HFFc6 (cell line): Measurements from ENCODE around the gene CACNB4. TPM values are rescaled to one million over a fixed set of nuclear protein-coding genes. Genes with fewer than 3 reads are reported as not detected.
A peak's percentile ranks its signal among the peaks of the same experiment; 100 is the strongest.

Experiments
- DNase-seq: peaks from one replicate; pipeline ENCODE4 v3.0.0-alpha.2; 2018
- H3K27ac Mint-ChIP-seq: 2 replicates; pipeline ENCODE4 v1.8.0; 2020; ENCODE audit warnings: mild to moderate bottlenecking, mixed read lengths
- H3K27me3 Mint-ChIP-seq: 2 replicates; pipeline ENCODE4 v1.8.0; 2021; ENCODE audit warnings: mild to moderate bottlenecking, moderate library complexity, mixed read lengths; ENCODE audit not compliant: insufficient read depth
- H3K36me3 Mint-ChIP-seq: 2 replicates; pipeline ENCODE4 v1.8.0; 2021; ENCODE audit warnings: low read depth, mixed read lengths
- H3K4me1 Mint-ChIP-seq: 2 replicates; pipeline ENCODE4 v1.8.0; 2020; ENCODE audit warnings: low read depth, mixed read lengths
- H3K4me3 Mint-ChIP-seq: 2 replicates; pipeline ENCODE4 v1.8.0; 2020; ENCODE audit warnings: mild to moderate bottlenecking, moderate library complexity, mixed read lengths
- H3K9me3 Mint-ChIP-seq: 2 replicates; pipeline ENCODE4 v1.8.0; 2020; ENCODE audit warnings: mild to moderate bottlenecking, mixed read lengths
- CTCF ChIP-seq: fragments of 200-600 bp; sonication (generic); IDR thresholded peaks from 2 replicates; pipeline ENCODE4 v1.5.0; 2021; ENCODE audit warnings: antibody characterized with exemption, mild to moderate bottlenecking
- total RNA-seq, 6 experiments: library from RNA; stranded (reverse); fragmentation: NEBNext Ultra II Directional; extraction: Animal tissue kit (Norgen Biotek cat#: 25700); gene quantifications; 2 replicates in 1 of 6; 3 replicates in 5 of 6; pipeline ENCODE4 v1.2.3, GENCODE V29; 2021

The CACNB4 gene
- total RNA-seq, 6 experiments from 2014 or later, result 0.05 to 0.23 (median 0.21) TPM; not detected in 3

- Mint-ChIP-seq H3K27ac (no peak overlapping the region; the same call in 1 of the 2 replicates), H3K4me1 (peaks cover 17% of the 10 kb centered on the region), H3K9me3 (peaks cover 19% of the 10 kb centered on the region), H3K36me3 (peaks cover 14% of the 10 kb centered on the region; the same call in 1 of the 2 replicates), H3K4me3 (no peak overlapping the region), H3K27me3 (peaks cover 52% of the 10 kb centered on the region)
- DNase-seq, result peak; percentile 86
- peak; percentile 65 for TF ChIP-seq CTCF
Measured at GRCh38 chr2:152054593-152054992, 44.3 kb downstream of the CACNB4 start.

GRCh38 chr2:152051436-152051835 lies 47.4 kb downstream of the CACNB4 start:
- H3K4me1 Mint-ChIP-seq, result peaks cover 17% of the 10 kb centered on the region
- H3K4me3 Mint-ChIP-seq, result no peak overlapping the region
- no peaks in the 10 kb centered on the region for H3K36me3 Mint-ChIP-seq
- no peak overlapping the region for H3K27ac Mint-ChIP-seq
- no peak for TF ChIP-seq CTCF
- DNase-seq, result no peak
- peaks cover 69% of the 10 kb centered on the region for H3K27me3 Mint-ChIP-seq
- H3K9me3 Mint-ChIP-seq, result no peaks in the 10 kb centered on the region

DNA sequence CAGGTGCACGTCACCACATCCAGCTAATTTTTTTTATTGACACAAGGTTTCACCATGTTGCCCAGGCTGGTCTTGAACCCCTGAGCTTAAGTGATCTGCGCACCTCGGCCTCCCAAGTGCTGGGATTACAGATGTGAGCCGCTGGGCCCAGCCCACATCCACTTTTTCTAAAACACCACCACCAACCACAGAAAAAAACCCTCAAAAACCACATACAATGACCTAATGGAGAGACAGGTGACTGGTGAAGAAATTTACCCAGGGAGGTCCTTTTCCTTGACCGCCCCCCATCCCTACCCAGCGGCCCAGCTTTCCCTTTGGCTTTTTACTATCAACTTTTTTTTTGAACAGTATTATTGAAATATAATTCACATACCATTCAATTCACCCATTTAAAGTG lies 47.9 kb downstream of the CACNB4 start:
- Mint-ChIP-seq H3K4me1 (peaks cover 17% of the 10 kb centered on the region), H3K4me3 (no peak overlapping the region), H3K27me3 (peaks cover 69% of the 10 kb centered on the region), H3K36me3 (no peaks in the 10 kb centered on the region), H3K27ac (no peak overlapping the region), H3K9me3 (no peaks in the 10 kb centered on the region)
- TF ChIP-seq CTCF, result no peak
- DNase-seq, result no peak

DNA sequence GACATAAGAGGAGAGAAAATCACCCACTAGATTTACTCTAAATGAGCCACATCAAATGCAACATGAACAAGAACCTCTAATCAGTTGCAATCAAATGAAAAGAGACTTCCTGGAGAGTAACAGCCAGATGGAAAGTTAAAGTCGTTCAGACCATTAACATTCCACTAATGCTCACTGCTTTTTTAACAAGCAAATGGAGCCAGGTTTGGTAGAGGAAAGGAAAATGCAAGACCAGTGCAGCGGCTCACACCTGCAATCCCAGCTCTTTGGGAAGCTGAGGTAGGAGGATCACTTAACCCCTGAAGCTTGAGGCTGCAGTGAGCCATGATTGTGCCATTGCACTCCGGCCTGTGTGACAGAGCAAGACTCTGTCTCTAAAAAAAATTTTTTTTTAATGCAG lies 48.5 kb downstream of the CACNB4 start:
- H3K9me3 Mint-ChIP-seq, result no peaks in the 10 kb centered on the region
- DNase-seq, result no peak
- H3K4me1 Mint-ChIP-seq, result peaks cover 11% of the 10 kb centered on the region
- TF ChIP-seq CTCF, result no peak
- no peaks in the 10 kb centered on the region for H3K36me3 Mint-ChIP-seq
- H3K27ac Mint-ChIP-seq, result no peak overlapping the region
- H3K4me3 Mint-ChIP-seq, result no peak overlapping the region
- peaks cover 67% of the 10 kb centered on the region for H3K27me3 Mint-ChIP-seq

DNA sequence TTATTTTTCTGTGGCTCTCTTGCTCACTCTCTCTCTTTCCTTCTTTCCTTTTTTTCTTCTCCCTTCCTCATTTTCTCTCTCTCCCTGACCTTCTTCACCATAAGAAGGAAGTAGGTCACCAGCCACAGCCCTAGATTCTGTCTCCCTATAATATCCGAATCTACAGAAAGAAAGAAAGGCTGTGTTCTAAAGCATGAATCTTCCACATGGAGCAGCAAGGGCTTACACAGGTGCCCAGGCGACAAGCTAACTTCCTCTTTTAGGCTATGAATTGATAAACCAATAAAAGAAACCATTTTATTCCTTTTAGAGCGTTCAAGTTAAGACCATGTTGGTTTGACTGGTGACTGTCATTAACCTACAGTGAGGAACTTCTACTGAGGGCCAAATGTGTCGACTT lies 49.3 kb downstream of the CACNB4 start:
- Mint-ChIP-seq H3K9me3 (no peaks in the 10 kb centered on the region), H3K4me3 (no peak overlapping the region), H3K27me3 (peaks cover 67% of the 10 kb centered on the region), H3K36me3 (no peaks in the 10 kb centered on the region), H3K4me1 (peaks cover 3% of the 10 kb centered on the region), H3K27ac (no peak overlapping the region)
- DNase-seq, result no peak
- TF ChIP-seq CTCF, result no peak
